Activated T-cell treated with anti-CD3 and anti-CD28 coated beads, Interleukin-2, amount 50 U/mL, for 48 hours (primary cell): Measurements from ENCODE around the gene DNAJC4.
"Not testable (repeated sequence)": the region's sequence is repeated elsewhere in the genome, so short reads cannot be mapped to it uniquely, and the experiment has no call there.

Source experiments
- DNase-seq, 2 experiments: peaks; one replicate each; pipeline ENCODE4 v3.0.0-alpha.2; 2020

DNAJC4 gene

GRCh38 chr11:64246621-64246870, 16.2 kb downstream of the DNAJC4 start:
- DNase-seq: not testable (repeated sequence)

GRCh38 chr11:64246871-64247728, 16.8 kb downstream of the DNAJC4 start, which contains the start of gene PPP1R14B:
TSS of gene PPP1R14B (minus strand) at chr11:64246943. CDS start at chr11:64246673, 270 bp downstream.
- peak; percentile 87 to 89 for DNase-seq

GRCh38 chr11:64247729-64248531, 17.6 kb downstream of the DNAJC4 start:
- DNase-seq: no peak

- no peak for DNase-seq
Observed at GRCh38 chr11:64248578-64248977, 18.2 kb downstream of the DNAJC4 start.

- no peak for DNase-seq
Observed at GRCh38 chr11:64249038-64249437, 18.7 kb downstream of the DNAJC4 start.

- DNase-seq: peak in 1 of 2 experiments; percentile 31
Observed at GRCh38 chr11:64249563-64250414, 19.4 kb downstream of the DNAJC4 start.

GRCh38 chr11:64250415-64251015, 20.2 kb downstream of the DNAJC4 start:
- no peak for DNase-seq

- DNase-seq: peak; percentile 81 to 87
Observed at GRCh38 chr11:64251016-64251752, 20.8 kb downstream of the DNAJC4 start, which contains the start of gene PLCB3. TSS of gene PLCB3 (plus strand) at chr11:64251530. CDS start at chr11:64251650, 120 bp downstream.

GRCh38 chr11:64251753-64252002, 21.3 kb downstream of the DNAJC4 start:
- no peak for DNase-seq

GRCh38 chr11:64252003-64252872, 21.9 kb downstream of the DNAJC4 start:
- peak in 1 of 2 experiments; percentile 52 for DNase-seq

- no peak for DNase-seq
Observed at GRCh38 chr11:64253043-64253442, 22.7 kb downstream of the DNAJC4 start.

- DNase-seq: no peak
Observed at GRCh38 chr11:64253481-64253880, 23.1 kb downstream of the DNAJC4 start.

GRCh38 chr11:64254326-64254725, 24.0 kb downstream of the DNAJC4 start:
- no peak for DNase-seq

- no peak for DNase-seq
Observed at GRCh38 chr11:64255135-64256128, 25.1 kb downstream of the DNAJC4 start.

- no peak for DNase-seq
Observed at GRCh38 chr11:64256300-64256699, 26.0 kb downstream of the DNAJC4 start.

GRCh38 chr11:64258356-64258755, 28.0 kb downstream of the DNAJC4 start:
- DNase-seq: no peak

GRCh38 chr11:64258946-64259532, 28.7 kb downstream of the DNAJC4 start:
- DNase-seq: no peak

- DNase-seq: no peak
Observed at GRCh38 chr11:64259533-64260067, 29.3 kb downstream of the DNAJC4 start.

- no peak for DNase-seq
Observed at GRCh38 chr11:64260147-64260708, 29.9 kb downstream of the DNAJC4 start.
